Measurements from ENCODE around the gene GTF2F2. TPM values are rescaled to one million over a fixed set of nuclear protein-coding genes. Genes with fewer than 3 reads are reported as not detected.

GTF2F2 gene
- total RNA-seq, 1 experiment from 2014 or later = 33.8 TPM

DNA sequence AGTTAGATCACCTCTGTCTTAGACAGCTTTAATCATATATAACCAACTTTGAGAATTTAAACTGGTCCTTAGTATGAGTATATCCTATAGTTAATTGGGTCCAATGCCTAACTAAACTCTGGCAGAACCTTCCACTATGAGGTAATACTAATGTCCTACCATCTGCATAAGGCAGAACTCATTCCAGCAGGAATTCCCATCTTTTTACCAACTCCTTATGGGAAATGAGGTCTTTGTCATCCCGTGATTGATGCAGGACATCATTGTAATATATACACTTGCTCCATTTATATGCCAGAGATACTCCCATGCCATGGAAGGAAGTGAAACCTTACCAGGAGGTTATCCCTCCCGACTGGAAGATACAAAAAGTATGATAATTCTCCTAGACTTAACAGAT lies 77.7 kb downstream of the GTF2F2 start:
- peaks cover 7% of the 10 kb centered on the region; the same call in 1 of the 2 replicates for H3K36me3 Mint-ChIP-seq
- H3K27me3 Mint-ChIP-seq (ENCODE audit: low read depth) = no peaks in the 10 kb centered on the region
- TF ChIP-seq, protein P1, sequence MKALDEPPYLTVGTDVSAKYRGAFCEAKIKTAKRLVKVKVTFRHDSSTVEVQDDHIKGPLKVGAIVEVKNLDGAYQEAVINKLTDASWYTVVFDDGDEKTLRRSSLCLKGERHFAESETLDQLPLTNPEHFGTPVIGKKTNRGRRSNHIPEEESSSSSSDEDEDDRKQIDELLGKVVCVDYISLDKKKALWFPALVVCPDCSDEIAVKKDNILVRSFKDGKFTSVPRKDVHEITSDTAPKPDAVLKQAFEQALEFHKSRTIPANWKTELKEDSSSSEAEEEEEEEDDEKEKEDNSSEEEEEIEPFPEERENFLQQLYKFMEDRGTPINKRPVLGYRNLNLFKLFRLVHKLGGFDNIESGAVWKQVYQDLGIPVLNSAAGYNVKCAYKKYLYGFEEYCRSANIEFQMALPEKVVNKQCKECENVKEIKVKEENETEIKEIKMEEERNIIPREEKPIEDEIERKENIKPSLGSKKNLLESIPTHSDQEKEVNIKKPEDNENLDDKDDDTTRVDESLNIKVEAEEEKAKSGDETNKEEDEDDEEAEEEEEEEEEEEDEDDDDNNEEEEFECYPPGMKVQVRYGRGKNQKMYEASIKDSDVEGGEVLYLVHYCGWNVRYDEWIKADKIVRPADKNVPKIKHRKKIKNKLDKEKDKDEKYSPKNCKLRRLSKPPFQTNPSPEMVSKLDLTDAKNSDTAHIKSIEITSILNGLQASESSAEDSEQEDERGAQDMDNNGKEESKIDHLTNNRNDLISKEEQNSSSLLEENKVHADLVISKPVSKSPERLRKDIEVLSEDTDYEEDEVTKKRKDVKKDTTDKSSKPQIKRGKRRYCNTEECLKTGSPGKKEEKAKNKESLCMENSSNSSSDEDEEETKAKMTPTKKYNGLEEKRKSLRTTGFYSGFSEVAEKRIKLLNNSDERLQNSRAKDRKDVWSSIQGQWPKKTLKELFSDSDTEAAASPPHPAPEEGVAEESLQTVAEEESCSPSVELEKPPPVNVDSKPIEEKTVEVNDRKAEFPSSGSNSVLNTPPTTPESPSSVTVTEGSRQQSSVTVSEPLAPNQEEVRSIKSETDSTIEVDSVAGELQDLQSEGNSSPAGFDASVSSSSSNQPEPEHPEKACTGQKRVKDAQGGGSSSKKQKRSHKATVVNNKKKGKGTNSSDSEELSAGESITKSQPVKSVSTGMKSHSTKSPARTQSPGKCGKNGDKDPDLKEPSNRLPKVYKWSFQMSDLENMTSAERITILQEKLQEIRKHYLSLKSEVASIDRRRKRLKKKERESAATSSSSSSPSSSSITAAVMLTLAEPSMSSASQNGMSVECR (CRISPR knock-in tag; IDR thresholded peaks at IDR 0.05; ENCODE audit: borderline replicate concordance) = no peak
- TF ChIP-seq ZNF263 (CRISPR knock-in tag; IDR thresholded peaks at IDR 0.05; ENCODE audit: low read depth) (no peak), ZBTB21 (CRISPR knock-in tag; IDR thresholded peaks at IDR 0.05; ENCODE audit: borderline replicate concordance) (no peak), SMAD4 (CRISPR knock-in tag; IDR thresholded peaks at IDR 0.05) (no peak), NR2C2 (CRISPR knock-in tag; IDR thresholded peaks at IDR 0.05) (no peak), FOXK1 (CRISPR knock-in tag; IDR thresholded peaks at IDR 0.05) (no peak), TCF7 (CRISPR knock-in tag; IDR thresholded peaks at IDR 0.05; ENCODE audit: low read depth) (no peak), KAT7 (CRISPR knock-in tag; IDR thresholded peaks at IDR 0.05; ENCODE audit: borderline replicate concordance) (no peak), ZNF121 (CRISPR knock-in tag; IDR thresholded peaks at IDR 0.05) (no peak), NFYB (CRISPR knock-in tag; conservative IDR thresholded peaks at IDR 0.05; ENCODE audit: low read depth) (no peak), ELF4 (CRISPR knock-in tag; IDR thresholded peaks at IDR 0.05; ENCODE audit: low read depth) (no peak), JAZF1 (CRISPR knock-in tag; IDR thresholded peaks at IDR 0.05) (no peak)
- TF ChIP-seq, protein P2, sequence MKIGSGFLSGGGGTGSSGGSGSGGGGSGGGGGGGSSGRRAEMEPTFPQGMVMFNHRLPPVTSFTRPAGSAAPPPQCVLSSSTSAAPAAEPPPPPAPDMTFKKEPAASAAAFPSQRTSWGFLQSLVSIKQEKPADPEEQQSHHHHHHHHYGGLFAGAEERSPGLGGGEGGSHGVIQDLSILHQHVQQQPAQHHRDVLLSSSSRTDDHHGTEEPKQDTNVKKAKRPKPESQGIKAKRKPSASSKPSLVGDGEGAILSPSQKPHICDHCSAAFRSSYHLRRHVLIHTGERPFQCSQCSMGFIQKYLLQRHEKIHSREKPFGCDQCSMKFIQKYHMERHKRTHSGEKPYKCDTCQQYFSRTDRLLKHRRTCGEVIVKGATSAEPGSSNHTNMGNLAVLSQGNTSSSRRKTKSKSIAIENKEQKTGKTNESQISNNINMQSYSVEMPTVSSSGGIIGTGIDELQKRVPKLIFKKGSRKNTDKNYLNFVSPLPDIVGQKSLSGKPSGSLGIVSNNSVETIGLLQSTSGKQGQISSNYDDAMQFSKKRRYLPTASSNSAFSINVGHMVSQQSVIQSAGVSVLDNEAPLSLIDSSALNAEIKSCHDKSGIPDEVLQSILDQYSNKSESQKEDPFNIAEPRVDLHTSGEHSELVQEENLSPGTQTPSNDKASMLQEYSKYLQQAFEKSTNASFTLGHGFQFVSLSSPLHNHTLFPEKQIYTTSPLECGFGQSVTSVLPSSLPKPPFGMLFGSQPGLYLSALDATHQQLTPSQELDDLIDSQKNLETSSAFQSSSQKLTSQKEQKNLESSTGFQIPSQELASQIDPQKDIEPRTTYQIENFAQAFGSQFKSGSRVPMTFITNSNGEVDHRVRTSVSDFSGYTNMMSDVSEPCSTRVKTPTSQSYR (CRISPR knock-in tag; IDR thresholded peaks at IDR 0.05) = no peak
- TF ChIP-seq, protein P3, sequence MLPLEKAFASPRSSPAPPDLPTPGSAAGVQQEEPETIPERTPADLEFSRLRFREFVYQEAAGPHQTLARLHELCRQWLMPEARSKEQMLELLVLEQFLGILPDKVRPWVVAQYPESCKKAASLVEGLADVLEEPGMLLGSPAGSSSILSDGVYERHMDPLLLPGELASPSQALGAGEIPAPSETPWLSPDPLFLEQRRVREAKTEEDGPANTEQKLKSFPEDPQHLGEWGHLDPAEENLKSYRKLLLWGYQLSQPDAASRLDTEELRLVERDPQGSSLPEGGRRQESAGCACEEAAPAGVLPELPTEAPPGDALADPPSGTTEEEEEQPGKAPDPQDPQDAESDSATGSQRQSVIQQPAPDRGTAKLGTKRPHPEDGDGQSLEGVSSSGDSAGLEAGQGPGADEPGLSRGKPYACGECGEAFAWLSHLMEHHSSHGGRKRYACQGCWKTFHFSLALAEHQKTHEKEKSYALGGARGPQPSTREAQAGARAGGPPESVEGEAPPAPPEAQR (CRISPR knock-in tag; IDR thresholded peaks at IDR 0.05) = no peak
- TF ChIP-seq, protein P4, sequence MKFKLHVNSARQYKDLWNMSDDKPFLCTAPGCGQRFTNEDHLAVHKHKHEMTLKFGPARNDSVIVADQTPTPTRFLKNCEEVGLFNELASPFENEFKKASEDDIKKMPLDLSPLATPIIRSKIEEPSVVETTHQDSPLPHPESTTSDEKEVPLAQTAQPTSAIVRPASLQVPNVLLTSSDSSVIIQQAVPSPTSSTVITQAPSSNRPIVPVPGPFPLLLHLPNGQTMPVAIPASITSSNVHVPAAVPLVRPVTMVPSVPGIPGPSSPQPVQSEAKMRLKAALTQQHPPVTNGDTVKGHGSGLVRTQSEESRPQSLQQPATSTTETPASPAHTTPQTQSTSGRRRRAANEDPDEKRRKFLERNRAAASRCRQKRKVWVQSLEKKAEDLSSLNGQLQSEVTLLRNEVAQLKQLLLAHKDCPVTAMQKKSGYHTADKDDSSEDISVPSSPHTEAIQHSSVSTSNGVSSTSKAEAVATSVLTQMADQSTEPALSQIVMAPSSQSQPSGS (CRISPR knock-in tag; IDR thresholded peaks at IDR 0.05; ENCODE audit: borderline replicate concordance, low read depth) = no peak
- TF ChIP-seq, protein P5, sequence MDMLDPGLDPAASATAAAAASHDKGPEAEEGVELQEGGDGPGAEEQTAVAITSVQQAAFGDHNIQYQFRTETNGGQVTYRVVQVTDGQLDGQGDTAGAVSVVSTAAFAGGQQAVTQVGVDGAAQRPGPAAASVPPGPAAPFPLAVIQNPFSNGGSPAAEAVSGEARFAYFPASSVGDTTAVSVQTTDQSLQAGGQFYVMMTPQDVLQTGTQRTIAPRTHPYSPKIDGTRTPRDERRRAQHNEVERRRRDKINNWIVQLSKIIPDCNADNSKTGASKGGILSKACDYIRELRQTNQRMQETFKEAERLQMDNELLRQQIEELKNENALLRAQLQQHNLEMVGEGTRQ (CRISPR knock-in tag; IDR thresholded peaks at IDR 0.05) = no peak
- TF ChIP-seq, protein P6, sequence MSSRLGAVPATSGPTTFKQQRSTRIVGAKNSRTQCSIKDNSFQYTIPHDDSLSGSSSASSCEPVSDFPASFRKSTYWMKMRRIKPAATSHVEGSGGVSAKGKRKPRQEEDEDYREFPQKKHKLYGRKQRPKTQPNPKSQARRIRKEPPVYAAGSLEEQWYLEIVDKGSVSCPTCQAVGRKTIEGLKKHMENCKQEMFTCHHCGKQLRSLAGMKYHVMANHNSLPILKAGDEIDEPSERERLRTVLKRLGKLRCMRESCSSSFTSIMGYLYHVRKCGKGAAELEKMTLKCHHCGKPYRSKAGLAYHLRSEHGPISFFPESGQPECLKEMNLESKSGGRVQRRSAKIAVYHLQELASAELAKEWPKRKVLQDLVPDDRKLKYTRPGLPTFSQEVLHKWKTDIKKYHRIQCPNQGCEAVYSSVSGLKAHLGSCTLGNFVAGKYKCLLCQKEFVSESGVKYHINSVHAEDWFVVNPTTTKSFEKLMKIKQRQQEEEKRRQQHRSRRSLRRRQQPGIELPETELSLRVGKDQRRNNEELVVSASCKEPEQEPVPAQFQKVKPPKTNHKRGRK (CRISPR knock-in tag; IDR thresholded peaks at IDR 0.05; ENCODE audit: borderline replicate concordance) = no peak
- TF ChIP-seq, protein P7, sequence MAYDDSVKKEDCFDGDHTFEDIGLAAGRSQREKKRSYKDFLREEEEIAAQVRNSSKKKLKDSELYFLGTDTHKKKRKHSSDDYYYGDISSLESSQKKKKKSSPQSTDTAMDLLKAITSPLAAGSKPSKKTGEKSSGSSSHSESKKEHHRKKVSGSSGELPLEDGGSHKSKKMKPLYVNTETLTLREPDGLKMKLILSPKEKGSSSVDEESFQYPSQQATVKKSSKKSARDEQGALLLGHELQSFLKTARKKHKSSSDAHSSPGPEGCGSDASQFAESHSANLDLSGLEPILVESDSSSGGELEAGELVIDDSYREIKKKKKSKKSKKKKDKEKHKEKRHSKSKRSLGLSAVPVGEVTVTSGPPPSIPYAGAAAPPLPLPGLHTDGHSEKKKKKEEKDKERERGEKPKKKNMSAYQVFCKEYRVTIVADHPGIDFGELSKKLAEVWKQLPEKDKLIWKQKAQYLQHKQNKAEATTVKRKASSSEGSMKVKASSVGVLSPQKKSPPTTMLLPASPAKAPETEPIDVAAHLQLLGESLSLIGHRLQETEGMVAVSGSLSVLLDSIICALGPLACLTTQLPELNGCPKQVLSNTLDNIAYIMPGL (CRISPR knock-in tag; IDR thresholded peaks at IDR 0.05) = no peak
- ChIA-PET CTCF (interaction anchor here (1.1 kb wide), 1 partner anchor 83 kb away, joined by 3 read pairs; no protein-coding TSS in a partner anchor), POLR2A (no interaction called here)
- H3K4me3 Mint-ChIP-seq = no peak overlapping the region
- no peak overlapping the region for H3K27ac Mint-ChIP-seq
- H3K4me1 Mint-ChIP-seq = peaks cover 37% of the 10 kb centered on the region
- DNase-seq (ENCODE audit: low spot score) (no peak), ATAC-seq (no peak)
- no peaks in the 10 kb centered on the region for H3K9me3 Mint-ChIP-seq

Measured in WTC11 (cell line).